GM21619 (cell line): ENCODE measurements around the gene JOSD1.

Source experiments
- ATAC-seq: cut with Tn5 transposase; IDR thresholded peaks from one replicate; pipeline ENCODE4 v1.9.1; 2021; ENCODE audit not compliant: unreplicated experiment

JOSD1 gene

DNA sequence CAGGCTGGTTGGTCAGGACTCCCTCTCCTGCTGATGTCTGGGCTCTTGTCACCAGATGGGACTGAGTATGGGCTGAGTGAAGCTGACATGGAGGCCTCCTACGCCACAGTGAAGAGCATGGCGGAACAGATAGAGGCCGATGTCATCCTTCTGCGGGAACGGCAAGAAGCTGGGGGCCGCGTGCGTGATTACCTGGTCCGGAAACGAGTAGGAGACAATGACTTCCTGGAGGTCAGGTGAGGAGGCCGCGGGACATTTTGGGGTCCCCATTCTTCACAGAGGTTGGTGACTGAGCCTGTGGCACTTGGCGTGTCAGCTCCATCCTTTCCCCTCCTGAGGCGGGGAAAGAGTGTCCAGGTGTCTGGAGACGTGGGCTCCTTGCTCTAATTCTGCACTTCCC, 15.1 kb upstream of the JOSD1 start:
- no peak for ATAC-seq

DNA sequence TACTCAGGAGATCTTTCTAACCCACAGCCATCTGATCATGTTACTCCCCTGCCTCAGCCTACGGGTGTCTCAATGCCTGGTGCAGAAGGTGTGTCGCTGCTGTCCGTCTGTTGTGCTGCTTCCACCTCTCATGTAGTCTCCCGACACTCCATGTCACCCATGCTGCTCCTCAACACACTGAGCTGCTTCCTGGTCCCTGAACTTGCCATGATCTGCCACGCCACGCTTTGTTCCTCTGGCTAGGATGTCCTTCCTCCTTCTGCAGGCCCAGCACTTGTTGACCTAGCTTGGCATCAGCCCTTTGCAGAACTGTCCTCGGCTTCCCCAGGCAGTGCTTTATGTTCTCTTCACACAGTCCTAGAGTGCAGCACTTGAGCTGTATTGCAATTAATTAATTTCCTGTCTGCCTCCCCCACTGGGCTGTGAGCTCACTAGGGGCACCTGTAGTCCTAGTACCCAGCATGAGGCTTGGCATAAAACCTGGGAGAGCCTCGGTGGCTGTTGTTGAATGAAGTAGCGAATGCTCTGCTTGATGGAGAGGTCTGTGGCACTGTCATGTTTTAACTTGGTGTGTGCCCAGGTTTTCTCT, 14.5 kb upstream of the JOSD1 start:
- ATAC-seq: no peak

DNA sequence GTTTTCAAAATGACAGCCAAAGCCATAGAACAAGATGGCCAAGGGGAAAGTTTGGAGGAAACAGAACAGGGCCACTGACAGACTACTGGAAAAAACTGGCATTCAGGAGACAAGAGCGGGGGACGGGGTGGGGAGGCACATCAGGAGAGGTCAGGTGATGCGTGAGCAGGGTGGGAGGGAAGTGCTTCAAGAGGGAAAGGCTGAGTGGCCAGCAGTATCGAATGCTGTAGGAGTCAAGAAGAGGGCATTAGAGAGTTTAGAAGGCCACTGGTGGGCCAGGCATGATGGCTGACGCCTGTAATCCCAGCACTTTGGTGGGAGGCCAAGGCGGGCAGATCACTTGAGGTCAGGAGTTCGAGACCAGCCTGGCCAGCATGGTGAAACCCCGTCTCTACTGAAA, 13.2 kb upstream of the JOSD1 start:
- ATAC-seq: no peak

DNA sequence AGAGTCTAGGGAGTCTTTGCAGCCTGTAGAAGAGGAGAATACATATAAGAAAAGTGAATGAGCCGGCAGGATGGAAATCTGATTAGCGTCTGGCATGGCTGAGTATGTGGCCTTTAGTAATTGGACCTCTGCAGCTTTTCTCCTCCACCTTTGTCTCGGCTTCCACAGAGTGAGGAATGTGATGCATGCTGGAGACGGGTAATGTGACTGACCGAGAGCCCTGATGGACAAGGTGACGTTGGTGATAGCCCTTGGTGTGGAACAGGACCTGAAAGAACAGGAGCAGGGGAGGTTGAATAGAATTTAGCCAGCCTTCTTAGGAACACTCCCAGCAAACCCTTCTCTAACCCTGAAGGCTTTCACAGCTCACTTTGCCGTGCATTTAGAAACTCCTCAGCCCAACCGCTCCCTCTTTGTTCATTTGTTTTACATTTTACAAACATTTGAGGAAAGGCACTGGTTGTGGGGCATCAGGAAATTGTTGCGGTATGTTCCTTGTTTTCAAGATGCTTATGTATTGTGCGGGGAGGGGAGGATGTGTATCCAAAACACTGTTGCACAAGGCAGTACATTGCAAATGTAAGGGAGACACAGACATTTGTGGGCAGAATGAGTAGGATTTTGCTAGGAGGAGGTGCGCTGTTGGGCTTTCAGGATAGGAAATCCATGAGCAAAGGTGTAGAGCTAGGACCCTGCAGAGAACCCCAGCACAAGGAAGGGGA, 11.9 kb upstream of the JOSD1 start:
- ATAC-seq: no peak

DNA sequence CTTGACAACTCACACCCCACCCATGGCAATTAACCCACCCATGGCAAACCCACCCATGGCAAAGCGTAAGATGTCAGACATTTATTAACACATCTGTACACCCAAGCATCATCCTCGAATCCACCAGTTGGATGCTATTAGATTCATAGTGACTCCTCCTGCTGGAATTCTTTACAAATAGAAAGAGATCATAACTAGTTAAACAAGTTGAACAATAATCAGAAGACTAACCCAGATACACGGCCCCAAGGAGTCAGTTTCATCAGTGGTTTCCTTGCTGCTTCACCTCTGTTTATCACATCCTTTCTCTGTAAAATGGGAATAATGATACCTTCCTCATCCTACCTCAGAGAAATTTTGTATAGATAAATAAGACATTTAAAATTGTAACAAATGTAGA, 10.1 kb upstream of the JOSD1 start:
- ATAC-seq: no peak

DNA sequence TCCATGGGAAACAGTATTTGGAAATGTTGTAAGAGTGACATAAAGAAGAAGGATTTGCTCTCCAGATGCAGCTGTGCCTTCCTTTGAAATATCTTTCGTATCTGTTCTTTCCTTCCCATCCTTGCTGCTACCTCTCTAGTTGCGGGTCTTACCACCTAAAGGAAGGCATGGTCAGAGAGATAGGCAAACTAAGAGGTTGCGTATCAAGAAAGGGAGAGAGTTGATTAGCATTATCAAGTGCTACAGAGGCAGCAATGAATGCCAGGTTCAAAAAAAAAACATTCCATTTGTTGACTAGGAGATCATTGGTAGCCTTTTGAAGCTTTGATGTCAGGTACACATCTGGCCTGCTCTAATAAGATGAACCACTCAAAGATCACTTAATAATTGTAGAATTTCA, 9.6 kb upstream of the JOSD1 start:
- ATAC-seq: no peak

DNA sequence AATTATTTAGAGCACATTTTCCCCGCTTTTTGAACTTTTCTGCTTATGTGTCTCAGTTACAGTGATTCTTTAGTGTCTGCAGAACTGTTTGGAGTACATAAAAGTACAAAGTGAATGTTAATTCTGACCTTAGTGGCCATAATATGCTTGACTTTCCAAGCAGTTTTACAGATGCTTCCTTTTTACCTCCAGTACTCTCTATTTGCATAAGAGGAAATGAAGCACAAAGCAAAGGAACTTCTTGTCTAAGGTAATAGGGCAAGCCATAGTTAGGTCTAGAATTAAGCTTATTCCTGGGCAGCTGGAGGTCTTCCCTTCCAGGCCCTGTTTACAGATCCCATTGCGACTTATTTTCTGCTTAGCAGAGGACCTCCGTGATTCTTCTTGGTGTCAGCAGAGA, 8.6 kb upstream of the JOSD1 start:
- no peak for ATAC-seq

DNA sequence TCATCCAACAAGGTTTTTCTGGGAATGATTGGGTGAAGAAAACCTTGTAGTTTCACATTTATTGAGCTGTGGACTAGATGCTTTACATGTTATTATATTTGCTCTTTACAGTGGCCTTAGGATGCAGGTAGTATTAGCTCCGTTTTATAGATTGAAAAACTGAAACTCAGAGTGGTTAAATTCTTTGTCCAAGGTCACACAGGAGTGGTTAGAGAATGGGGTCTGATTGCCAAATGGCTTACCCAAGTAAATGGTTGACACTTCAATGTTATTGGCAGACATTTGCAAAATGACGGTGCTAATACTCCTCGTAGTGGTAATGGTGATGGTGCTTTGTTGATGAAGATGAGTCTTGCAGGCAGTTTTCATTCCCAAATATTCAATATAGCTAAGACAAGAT, 7.2 kb upstream of the JOSD1 start:
- ATAC-seq: no peak

DNA sequence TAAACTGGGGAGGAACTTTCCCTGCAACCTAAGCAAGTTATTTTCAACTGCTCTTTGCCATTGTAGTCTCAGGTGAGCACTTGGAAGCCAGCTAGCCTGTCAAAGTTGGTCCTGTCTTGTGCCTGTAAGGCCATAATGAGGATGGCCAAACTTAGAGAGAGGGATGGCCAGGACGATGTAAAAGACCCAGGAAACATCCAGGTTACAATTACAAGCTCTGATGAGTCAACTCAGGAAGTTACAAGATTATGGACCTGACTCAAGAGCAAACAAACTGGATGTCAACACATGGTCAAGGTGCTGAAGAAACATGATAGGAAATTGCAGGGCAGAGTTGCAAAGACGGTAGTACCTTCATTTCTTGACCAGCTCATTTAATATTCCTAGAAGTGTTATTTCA, 6.6 kb upstream of the JOSD1 start:
- ATAC-seq: no peak

DNA sequence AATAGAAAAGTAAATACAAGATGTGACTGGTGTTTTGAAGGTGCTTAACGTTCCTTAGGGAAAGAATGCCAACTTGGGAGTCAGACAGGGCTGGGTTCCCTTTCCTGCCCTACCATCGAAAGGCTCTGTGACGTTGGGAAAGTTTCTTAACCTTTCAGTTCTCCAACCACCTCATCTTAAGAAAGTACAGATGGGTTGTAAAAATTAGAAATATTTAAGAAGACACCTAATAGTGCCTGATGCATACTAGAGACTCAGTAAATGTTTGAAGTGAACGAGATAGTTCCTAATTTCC, 6.1 kb upstream of the JOSD1 start:
- no peak for ATAC-seq

DNA sequence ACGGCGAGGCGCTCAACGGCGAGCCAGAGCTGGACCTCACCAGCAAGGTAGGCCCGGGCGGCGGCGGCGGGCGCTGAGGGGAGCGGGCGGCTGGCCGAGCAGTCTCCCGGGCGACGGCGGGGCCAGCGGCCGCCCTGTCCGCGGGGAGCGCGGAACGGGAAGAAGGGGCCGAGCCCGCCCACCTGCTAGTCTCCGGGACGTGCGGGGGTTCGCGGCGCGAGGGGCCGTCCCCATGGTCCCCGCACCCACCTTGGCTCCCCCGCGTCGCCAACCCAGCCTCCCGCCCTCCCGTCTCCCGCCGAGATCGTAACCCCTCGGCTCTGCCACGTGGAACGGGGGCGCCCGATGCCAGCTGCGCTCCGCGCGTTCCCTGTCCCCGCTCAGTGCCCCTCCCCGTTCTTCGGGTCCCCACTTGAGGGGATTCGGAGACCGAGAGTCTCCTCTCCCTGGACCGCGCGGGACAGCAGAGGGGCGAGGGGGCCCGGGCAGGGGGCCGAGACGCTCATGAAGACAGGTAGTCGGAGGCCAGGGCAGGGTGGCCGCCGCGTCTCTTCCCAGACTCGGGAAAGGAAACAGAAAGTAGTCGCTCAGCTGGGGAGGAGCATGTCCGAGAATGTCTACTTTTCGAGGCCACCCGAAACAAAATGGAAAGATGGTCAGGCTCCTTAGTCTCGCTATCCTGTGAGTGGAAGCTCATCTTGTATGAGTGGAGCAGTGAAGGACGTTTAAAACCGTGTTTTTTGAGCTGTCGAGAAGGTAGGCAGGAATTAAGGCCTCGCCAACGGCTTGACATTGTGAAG, 5.6 kb upstream of the JOSD1 start:
- ATAC-seq: peak; percentile 2

DNA sequence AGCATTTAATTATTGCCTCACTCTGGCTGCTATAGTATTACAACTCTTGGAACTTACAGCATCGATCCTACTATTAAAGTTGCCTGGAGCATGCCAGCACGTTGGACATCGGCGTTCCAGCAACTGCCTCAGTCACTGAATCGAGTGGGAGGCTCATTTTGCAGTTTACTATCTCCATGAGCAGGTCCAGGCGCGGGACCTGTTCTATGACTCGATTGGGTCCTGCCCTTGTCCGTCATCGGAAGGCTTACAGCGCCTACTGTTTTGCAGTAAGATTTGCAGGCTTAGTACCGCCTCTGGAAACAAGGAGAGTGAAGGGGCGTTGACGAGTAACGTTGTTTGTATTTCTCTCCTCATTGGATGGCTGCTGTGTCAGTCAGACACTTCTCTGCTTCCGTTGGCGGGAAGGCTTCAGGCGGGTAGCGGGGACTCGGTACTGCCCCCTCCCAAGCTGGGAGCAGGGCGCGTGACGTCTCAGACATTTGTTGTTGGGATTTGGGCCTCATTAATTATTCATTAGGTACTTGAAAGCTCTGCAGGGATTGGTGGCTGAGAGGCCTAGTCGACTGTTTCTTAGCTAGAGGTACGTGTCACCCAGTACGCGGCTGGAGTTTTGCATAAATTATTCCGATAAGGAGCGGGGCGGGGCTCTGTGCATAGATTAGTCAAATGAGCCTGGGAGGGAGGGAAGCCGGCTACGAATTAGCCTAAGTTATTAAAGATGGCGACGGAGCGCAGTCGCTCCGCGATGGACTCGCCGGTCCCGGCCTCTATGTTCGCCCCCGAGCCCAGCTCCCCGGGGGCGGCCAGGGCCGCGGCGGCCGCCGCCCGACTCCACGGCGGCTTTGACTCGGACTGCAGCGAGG, 4.7 kb upstream of the JOSD1 start, which contains the start of gene GTPBP1:
Gene GTPBP1 (plus strand): TSS at position 710 of the 866 bp plus-strand sequence. CDS start 12 bp downstream, at position 722.
- peak; percentile 63 for ATAC-seq

DNA sequence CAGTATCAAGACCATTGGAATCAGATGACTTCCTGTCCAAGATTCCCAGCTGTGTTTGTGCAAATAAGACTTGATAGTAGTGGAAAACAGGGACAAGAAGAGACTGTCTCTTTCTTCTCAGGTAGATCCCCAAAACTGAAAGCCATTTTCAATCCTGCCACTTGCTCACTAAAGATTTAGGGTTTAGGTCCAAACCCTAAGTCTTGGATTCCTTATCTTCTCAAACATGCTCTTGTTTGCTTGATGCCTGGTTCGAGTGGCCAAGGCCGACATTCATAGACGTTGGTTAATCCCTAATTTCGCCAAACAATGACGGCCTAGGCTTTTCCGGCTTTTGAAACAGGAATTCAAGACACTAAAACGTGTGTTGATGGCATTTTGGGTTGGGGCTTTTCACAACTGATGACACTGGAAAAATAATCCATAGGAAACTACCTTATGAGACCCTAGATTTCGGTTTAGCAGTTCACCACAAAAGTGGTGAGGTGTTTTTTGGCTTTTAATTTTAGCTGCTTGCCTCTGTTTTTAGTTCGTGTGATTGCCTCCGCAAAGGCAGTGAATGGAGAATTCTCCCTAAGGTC, 4.0 kb upstream of the JOSD1 start:
- ATAC-seq: no peak

DNA sequence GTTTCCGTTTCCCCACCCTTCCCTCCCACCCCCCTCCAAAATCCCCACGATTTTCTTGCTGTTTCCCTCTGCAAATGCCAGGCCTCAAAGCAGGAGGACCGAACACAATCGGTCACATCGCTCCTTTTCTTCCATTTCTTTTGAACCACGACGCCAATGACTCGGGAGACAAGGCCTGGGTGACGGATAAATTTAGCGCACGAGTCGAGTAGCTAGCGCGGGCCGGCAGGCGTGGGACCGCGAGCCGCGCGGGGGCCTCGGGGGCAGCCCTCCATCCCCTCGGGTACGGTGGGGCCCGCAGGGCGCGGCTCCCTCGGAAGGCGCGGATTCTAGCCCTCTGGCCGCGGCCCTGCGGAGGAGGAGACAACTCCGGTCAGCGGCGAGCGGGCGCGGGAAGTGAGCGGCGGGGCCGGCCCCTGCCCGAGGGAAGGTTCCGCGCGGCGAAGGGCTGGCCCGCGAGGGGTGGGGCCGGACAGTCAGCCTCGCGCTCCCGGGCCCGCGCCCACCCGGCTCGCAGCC, 414 bp downstream of the JOSD1 start:
- peak; percentile 15 for ATAC-seq

DNA sequence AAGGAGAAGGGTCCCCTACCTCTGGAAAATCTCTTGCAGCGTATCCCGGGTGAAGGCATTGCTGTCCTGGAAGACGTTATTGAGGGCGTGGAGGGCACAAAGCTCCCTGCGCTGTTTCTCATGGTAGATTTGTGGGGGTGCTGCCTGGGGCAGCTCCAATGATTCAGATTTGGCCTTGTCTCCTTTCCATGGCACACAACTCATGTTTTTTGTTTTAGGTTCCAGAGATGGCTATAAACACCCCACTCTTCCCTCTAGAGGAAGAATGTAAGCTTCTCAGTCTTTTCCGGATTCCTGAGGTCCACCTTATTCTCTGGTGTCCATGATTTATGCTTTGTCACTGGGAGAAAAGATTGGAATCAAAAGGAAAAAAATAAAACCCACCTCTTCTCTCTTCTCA, 959 bp downstream of the JOSD1 start:
- ATAC-seq: no peak

DNA sequence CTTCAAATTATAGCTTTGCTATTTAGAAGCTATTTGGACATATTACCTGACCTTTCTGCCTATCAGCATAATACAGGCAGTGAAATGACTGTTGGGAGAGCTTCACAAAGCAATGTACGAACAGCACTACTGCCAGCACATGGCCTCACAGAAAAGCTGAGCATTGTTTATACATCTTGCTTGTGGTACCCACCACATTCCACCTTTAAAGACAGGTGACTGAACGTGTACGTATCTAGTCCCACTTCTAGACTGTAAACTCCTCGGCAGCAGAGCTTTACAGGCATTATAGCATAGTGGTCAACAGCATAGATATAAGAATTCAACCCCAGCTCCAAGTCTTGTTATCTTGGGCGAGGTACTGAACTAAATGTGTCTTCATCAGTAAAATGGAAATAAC, 1.6 kb downstream of the JOSD1 start:
- no peak for ATAC-seq

DNA sequence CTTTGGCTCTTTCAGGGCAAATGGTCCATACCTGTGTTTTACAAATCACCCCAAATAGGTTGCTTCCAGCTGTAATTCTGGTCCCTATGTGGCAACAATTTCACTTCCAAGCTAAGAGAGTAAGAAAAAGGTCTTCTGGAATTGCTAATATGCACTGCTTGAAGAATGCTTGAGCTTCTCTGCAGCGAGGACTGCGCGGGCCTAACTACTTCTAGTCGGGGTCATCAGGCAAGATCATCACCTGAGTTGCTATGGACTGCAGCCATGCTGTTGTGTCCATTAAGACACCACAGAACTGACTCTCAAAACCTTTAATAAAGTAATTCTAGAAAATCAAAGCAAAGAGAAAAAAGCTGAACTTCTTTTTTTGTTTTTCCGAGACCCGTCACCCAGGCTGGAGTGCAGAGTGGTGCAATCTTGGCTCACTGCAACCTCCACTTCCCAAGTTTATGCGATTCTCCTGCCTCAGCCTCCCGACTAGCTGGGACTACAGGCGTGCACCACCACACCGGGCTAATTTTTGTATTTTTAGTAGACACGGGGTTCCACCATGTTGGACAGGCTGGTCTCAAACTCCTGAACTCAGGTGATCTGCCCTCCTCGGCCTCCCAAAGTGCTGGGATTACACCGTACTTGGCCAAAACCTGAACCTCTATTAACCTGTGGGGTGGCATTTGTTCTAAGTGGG, 2.2 kb downstream of the JOSD1 start:
- no peak for ATAC-seq

DNA sequence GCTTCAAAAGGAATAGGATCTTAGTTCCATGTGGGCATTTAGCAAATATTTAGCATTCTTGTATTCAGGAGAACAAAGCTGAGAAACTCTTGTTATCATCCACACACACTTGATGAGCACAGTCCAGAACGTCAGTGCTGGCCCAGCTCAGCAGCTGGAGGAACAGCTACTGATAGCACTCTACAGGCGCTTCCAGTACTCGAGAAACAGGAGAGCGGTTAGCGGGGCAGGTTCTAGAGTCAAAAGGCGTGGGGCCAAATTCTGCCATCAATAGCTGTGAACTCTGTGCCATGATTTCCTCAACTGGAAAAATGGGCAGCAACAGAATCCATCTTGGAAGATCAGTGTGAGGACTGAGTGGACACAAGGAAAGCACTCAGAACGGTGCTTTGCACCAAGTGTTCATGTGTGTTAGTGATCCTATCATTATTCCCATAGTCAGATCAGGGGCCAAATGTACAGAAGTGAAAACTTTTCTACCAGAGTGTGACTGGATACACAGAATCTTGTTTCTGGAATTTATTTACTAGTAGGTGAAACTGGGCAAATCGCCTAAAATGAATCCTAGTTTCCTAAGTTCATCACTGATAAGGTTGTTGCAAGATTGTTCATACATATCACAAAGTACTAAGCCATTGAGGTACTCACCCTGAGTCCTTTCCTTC, 3.2 kb downstream of the JOSD1 start:
- no peak for ATAC-seq

DNA sequence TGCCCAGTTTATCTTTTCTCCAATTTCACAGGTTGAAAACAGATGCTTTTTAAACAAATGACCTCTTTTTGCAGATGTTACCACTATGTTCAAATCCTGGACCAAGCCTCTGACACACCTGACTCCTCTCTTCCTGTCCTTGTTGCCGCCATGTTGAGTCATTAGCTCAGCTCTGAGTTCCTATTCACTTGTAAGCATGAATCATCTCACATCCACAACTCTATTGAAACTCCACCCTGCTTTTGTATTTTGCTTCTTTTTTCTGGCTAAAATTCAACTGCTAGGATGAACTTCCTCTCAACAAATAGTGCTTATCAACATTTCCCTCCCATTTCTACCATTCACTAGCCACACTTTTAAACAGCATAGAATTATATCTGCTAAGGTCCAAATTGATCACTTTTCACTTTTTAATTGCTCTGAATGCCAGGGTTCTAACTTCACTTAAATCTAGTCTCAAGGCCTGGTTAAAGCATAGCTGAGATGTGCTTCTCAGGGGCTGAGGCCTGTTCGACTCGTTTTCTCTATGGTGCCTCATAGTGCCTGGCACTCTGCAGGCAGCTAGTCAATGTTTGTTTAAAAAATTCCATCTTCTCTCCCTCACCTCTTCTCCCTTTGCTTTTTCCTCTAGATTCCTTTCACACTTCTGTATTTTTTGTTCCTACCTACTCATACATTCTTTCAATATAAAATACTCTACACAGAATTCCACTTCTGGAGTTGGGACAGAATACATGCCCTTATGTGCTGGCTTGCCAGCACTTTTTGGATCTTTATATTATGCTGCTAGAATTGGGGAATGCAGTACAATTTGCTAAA, 3.9 kb downstream of the JOSD1 start:
- ATAC-seq: no peak
